HG03558 (cell line): ENCODE measurements around the gene MAPK14.
"Not testable (repeated sequence)": the region's sequence is repeated elsewhere in the genome, so short reads cannot be mapped to it uniquely, and the experiment has no call there.

ENCODE experiments used
- ATAC-seq: cut with Tn5 transposase; IDR thresholded peaks from one replicate; pipeline ENCODE4 v1.9.1; 2021; ENCODE audit warnings: moderate number of reproducible peaks; ENCODE audit not compliant: unreplicated experiment; ENCODE audit errors: extremely low read depth

The MAPK14 gene

GRCh38 chr6:36067374-36068011, 39.9 kb downstream of the MAPK14 start:
- no peak for ATAC-seq

GRCh38 chr6:36068012-36068392, 40.4 kb downstream of the MAPK14 start:
- ATAC-seq = no peak

DNA sequence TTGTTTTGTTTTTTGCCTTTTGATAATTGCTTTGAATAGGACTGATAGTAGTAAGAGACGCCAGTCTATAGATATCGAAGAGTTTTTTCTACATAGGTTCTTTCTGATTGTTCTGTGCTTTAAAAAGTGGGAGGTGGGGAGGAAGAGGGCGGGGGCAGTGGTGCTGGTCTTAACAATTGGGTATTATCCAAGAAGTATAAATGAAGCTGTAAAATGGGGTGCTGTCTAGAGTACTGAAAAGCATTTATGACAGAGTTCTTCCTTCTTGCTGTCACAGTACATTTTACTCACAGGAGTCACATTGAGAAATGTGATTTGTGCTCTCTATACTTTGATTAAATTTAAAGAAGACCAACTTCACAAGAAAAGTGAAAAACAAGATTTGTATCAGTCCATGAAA, 41.0 kb downstream of the MAPK14 start:
- no peak for ATAC-seq

DNA sequence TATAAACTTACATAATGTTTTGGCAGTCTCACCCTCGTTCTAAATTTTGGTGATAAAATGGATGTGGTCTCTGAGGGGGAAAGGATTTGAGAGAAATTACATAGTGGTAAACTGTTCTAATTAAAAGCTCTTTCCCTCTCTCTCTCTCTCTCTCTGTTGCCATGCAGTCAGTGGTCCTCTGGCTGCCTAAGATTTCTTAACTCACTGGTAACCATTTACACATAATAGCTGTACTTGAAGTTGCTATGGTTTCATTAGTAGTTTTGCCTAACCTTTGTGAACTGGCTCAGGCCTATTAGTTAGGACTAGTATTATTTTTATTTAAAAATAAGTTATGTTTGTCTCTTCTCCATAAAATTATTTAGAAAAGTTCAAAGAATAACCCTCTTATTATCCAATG, 42.0 kb downstream of the MAPK14 start:
- no peak for ATAC-seq

DNA sequence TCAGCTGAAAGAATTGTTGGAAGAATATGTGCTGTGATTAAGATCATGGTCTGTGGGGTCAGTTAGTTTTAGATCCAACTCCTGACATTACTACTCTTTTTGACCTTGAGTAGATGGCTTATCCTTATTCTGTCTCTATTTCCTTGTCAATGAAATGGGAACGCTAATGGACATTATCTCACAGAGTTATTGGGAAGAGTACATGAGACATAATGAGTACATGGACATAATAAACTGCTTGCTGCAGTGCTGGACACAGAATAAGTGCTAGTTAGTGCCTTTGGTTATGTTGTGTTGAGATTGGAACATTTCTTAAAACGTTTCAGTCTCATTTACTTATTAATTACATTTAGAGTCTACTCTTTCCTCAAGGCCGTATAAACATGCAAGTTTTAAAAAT, 42.6 kb downstream of the MAPK14 start:
- no peak for ATAC-seq

DNA sequence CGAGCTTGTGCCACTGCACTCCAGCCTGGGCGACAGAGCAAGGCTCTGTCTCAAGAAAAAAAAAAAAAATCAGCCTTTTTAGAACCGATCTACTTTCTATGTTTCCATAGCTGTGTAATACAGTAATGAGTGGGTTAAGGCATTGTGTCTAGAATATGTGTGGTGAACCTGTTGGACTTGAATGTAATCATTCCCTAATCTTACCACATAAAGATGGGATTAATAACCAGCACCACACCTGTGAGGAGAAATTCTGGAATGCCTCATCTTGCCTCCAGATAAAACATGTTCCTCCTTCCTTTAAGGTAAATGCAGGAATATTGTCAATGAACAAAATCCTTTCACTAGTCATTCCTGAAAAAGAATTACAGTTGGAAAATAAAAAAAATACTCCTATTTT, 43.7 kb downstream of the MAPK14 start:
- ATAC-seq = no peak

DNA sequence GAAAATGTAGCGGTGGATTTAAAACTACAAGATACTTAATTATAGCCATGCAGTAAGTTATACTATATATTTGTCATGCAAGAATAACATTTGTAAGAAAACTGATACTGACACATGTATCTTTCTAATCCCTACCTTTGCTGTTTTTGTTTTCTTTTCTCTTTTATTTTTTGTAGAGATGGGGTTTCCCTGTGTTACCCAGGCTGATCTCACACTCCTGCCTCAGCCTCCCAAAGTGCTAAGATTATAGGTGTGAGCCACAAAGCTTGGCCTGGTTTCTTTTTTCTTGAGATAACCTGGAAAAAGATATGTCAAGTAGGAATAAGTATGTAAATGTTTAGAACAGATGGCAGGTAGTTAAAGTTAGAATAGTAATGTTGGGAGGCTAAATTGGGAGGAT, 44.1 kb downstream of the MAPK14 start:
- ATAC-seq = no peak

DNA sequence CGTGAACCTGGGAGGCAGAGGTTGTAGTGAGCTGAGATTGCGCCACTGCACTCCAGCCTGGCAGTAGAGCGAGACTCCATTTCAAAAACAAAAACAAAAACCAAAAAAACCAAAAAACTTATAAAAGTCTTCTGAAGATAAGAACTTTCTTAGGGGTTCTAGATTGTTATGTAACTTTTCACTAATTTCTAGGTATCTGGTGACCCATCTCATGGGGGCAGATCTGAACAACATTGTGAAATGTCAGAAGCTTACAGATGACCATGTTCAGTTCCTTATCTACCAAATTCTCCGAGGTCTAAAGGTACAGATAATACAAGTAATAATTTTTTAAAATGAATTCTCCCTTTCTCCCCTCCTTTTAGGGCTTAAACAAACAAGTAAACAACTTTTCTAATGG, 45.1 kb downstream of the MAPK14 start:
- no peak for ATAC-seq

GRCh38 chr6:36073587-36073986, 46.0 kb downstream of the MAPK14 start:
- no peak for ATAC-seq

DNA sequence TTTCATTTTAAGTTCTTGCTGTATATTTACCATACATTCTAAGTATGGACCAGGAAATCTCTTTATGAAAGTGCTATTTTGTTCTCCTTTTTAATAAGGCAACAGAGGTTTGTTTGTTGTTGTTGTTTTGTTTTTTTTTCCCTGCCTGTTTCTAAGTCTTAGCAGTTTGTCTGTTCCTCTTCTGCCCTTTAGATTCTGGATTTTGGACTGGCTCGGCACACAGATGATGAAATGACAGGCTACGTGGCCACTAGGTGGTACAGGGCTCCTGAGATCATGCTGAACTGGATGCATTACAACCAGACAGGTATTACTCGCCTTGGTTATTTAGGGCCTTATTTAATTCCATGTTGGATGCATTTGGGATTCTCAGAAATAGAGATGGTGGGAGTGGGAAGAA, 48.0 kb downstream of the MAPK14 start:
- ATAC-seq = no peak

- ATAC-seq = no peak
Observed at GRCh38 chr6:36076178-36077063, 48.8 kb downstream of the MAPK14 start.

DNA sequence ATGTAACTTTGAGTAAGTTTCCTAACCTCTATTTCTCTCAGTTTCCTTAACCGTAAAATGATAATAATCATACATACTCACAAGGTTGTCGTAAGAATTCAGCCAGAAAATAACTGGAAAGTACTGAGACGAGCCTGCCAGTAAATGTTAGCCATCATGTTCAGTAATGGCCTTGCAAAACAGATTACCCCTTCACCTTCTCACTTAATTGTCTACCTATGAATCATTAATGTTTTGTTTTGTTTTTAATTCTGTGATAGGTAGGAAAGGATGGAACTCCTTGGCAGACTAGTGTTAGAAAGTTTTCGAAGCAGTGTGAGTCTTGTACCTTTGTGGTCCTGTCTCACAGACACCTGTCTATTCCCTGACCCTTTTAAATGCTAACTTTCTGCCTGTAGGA, 50.6 kb downstream of the MAPK14 start:
- no peak for ATAC-seq

DNA sequence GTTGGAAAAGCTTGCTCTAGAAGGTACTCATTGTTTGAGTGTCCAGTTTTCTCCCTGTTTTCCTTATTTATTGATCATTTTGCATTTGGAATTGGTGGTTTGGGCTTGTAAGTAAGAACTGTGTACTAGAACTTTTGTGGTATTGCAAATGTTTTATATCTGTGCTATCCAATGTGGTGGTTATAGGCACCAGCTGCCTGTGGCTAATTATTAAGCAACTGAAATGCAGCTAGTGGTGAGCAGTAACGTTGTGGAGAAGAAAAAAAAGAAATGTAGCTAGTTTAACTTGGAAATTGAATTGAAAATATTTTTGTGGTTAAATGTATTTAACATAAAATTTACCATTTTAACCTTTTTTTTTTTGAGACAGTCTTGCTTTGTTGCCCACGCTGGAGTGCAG, 52.0 kb downstream of the MAPK14 start:
- ATAC-seq = no peak

GRCh38 chr6:36082318-36082717, 54.7 kb downstream of the MAPK14 start:
- no peak for ATAC-seq

DNA sequence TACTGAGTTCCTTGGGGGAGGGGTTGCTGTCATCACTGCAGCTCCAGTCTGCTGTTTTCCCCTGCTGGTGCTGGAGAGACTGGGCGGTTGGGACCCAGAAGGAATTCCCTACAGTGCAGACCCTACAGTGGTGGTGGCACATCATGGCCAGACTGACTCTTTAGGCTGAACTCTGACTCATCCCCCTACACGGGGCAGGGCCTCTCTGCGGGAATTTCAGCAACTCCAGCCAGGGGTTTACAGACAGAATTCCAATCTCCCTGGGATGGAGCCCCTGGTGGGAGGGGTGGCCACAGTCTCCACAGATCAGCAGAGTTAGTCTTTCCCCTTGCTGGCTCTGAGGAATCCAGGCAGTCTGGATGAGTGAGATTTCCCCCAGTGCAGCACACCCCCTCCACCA, 55.8 kb downstream of the MAPK14 start:
- no peak for ATAC-seq

DNA sequence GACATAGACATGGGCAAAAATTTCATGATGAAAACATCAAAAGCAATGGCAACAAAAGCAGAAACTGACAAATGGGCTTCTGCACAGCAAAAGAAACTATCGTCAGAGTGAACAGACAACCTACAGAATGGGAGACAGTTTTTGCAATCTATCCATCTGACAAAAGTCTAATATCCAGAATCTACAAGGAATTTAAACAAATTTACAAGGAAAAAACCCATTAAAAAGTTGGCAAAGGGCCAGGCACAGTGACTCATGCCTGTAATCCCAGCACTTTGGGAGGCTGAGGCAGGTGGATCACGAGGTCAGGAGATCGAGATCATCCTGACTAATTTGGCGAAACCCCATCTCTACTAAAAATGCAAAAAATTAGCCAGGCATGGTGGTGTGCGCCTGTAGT, 60.6 kb downstream of the MAPK14 start:
- ATAC-seq = not testable (repeated sequence)

DNA sequence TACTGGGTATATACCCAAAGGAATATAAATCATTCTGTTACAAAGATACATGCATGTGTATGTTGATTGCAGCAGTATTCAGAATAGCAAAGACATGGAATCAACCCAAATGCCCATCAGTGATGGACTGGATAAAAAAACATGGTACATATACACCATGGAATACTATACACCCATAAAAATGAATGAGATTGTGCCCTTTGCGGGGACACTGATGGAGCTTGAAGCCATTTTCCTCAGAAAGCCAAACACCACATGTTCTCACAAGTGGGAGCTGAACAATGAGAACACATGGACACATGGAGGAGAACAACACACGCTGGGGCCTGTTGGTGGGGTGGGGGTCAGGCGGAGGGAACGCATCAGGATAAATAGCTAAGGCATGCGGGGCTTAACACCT, 61.4 kb downstream of the MAPK14 start:
- ATAC-seq = no peak

- no peak for ATAC-seq
Observed at GRCh38 chr6:36094238-36094637, 66.6 kb downstream of the MAPK14 start.

GRCh38 chr6:36094753-36095496, 67.3 kb downstream of the MAPK14 start:
- ATAC-seq = no peak

GRCh38 chr6:36095497-36096391, 68.1 kb downstream of the MAPK14 start:
- no peak for ATAC-seq
